ENCODE measurements around the gene ZGPAT. TPM values are rescaled to one million over a fixed set of nuclear protein-coding genes. Genes with fewer than 3 reads are reported as not detected.
"Not testable (repeated sequence)": the region's sequence is repeated elsewhere in the genome, so short reads cannot be mapped to it uniquely, and the experiment has no call there.

ZGPAT gene
- total RNA-seq, 1 donor from 2014 or later: 23.8 TPM

DNA sequence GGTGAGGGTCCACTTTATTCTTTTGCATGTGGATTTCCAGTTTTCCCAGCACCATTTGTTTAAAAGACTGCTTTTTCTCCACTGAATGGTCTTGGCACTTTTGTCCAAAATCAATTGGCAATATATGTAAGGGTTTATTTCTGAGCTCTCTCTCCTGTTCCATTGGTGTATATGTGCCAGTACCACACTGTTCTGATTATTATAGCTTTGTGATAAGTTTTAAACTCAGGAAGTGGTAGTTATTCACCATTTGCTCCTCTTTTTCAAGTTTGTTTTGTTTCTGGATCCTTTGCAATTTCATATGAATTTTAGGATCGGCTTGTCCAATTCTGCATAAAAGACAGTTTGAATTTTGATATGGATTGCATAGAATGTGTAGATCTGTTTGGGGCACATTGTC lies 4.4 kb downstream of the ZGPAT start:
- no peak for DNase-seq (ENCODE audit: low spot score)
- no peak for ATAC-seq
- intact Hi-C loops (cut with DNase I): no loop called here

DNA sequence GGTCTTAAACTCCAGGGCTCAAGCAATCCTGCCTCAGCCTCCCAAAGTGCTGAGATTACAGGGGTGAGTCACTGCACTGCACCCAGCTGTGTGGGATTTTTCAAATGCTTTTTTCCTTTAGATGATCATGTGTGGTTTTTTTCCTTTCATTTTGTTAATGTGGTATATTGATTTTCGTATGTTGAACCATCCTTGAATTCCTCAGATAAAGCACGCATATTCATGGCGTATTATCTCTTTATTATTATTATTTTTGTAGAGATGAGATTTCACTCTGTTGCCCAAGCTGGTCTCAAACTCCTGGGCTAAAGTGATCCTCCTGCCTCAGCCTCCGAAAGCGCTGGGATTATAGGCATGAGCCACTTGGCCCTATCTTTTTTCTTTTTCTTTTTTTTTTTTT lies 7.0 kb downstream of the ZGPAT start:
- ATAC-seq: no peak
- intact Hi-C loops (cut with DNase I): no loop called here
- peak; percentile 25 for DNase-seq (ENCODE audit: low spot score)

DNA sequence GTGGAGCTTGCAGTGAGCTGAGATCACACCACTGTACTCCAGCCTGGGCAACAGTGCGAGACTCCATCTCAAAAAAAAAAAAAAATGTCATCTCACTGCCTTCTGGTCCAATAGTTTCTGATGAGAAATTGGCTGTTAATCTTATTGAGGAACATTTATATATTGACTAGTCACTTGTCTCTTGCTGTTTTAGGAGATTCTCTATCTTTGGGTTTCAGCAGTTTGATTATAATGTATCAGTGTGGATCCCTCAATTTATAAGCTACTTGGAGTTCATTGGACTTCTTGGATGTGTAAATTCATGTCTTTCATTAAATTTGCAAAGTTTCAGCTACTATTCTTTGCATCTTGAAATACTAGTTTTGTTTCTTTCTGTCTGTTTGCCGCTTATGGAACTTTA lies 11.2 kb downstream of the ZGPAT start:
- DNase-seq (ENCODE audit: low spot score) (no peak), ATAC-seq (no peak)
- intact Hi-C loops (cut with DNase I): no loop called here

DNA sequence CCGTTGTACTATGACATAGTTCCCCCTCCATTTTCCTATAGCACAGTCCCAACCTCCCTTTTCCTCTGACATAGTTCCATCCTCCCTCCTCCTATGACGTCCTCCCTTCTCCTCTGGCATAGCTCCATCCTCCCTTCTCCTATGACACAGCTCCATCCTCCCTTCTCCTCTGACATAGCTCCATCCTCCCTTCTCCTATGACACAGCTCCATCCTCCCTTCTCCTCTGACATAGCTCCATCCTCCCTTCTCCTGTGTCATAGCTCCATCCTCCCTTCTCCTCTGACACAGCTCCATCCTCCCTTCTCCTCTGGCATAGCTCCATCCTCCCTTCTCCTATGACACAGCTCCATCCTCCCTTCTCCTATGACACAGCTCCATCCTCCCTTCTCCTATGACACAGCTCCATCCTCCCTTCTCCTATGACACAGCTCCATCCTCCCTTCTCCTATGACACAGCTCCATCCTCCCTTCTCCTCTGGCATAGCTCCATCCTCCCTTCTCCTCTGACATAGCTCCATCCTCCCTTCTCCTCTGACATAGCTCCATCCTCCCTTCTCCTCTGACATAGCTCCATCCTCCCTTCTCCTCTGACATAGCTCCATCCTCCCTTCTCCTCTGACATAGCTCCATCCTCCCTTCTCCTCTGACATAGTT lies 15.3 kb downstream of the ZGPAT start:
- intact Hi-C loops (cut with DNase I); ATAC-seq; DNase-seq (ENCODE audit: low spot score): not testable (repeated sequence)

DNA sequence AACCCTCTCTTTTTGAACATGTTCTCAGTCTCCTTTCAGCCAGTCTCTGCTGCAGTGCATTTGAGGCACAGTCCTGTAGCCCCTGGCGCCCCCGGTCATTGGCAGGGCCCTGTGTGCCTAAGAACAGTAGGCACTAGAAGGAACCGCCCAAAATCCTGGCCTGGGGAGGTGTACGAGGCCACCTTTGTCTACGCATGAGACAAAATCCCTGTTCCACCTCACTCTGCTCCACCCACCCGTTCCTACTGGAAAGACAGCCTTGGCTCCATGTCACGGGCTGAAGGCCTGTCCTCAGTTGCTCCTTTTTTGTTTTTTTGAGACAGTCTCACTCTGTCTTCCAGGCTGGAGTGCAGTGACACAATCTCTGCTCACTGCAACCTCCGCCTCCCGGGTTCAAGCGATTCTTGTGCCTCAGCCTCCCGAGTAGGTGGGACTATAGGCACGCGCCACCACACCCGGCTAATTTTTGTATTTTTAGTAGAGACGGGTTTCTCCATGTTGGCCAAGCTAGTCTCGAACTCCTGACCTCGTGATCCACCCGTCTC lies 22.4 kb downstream of the ZGPAT start:
- intact Hi-C loops (cut with DNase I); ATAC-seq: not testable (repeated sequence)
- peak; percentile 49 for DNase-seq (ENCODE audit: low spot score)

DNA sequence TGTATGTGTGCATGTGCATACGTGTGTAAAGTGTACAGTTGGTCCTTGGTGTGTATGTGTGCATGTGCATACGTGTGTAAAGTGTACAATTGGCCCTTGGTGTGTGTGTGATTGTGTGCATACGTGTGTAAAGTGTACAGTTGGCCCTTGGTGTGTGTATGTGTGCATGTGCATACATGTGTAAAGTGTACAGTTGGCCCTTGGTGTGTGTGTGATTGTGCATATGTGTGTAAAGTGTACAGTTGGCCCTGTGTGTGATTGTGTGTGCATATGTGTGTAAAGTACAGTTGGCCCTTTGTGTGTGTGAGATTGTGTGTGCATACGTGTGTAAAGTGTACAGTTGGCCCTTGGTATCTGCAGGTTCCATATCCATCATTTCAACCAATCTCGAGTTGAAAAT lies 23.6 kb downstream of the ZGPAT start:
- DNase-seq (ENCODE audit: low spot score): no peak
- no peak for ATAC-seq
- intact Hi-C loops (cut with DNase I): no loop called here

DNA sequence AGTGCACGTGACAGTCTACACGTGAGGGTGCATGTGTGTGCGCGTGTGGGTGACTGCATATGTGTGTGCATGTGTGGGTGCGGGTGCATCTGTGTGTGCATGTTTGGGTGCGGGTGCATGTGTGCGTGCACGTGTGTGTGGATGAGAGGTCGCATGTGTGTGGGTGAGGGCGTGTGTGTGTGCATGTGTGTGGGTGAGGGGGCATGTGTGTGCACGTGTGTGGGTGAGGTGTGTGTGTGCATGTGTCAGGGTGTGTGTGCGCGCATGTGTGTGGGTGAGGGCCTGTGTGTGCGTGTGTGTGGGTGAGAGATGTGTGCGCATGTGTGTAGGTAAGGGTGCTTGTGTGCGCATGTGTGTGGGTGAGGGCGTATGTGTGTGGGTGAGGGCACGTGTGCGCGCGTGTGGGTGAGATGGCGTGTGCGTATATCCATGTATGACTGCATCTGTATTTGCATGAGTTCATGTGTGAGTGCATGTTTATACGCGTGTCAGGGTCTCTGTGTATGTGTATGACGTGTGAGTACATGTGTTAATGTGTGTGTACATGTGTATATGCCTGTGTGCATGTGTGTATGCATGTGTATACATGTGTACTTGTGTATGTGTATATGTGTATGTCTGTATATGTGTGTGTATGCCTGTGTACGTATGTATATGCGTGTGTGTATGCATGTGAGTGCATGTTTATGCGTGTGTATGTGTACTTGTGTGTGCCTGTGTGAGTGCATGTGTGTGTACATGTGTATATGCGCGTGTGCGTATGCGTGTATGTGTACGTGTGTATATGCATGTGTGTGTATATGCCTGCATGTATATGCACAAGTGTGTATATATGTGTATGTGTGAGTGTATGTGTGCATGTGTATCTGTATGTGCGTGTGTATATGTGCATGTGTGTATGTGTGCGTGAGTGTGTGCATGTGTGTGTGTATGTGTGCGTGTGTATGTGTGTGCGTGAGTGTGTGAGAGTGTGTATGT lies 24.6 kb downstream of the ZGPAT start:
- ATAC-seq (no peak), DNase-seq (ENCODE audit: low spot score) (peak; percentile 17)
- intact Hi-C loops (cut with DNase I): no loop called here

DNA sequence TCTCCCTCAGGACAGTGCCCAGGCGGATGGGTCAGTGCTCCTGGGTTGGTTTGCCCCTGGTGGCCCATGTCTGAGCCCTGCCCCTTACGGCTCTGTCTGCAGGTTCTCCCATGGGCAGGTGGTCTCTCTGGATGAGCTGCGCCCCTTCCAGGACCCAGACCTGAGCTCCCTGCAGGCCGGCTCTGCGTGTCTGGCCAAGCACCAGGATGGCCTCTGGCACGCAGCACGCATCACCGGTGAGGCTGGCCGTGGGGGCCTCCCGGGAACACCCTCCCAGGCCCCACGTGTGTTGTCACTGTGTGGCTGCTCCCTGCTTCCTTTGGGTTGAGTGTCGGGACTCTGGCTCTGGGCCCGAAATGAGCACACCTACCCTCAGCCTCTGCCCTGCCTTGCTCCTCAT lies 25.3 kb downstream of the ZGPAT start:
- DNase-seq (ENCODE audit: low spot score): no peak

DNA sequence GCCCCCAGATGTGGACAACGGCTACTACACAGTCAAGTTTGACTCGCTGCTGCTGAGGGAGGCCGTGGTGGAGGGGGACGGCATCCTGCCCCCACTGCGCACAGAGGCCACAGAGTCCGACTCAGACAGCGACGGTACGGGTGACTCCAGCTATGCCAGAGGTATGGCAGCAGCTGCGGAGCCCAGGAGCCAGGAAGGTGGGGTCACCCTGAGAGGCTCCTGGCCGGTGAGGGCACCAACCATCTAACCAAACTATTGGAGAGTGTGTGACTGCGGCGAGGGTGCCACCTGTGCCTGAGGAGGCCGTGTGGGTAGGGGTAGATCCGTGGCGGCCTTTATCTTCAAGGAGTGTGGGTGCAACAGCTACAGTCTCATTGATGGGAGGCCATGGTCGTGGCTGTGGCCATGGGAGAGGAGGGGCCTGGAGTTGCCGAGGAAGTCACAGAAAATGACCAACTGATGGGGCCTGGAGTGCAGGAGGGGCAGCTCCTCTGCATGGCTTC lies 25.8 kb downstream of the ZGPAT start:
- DNase-seq (ENCODE audit: low spot score) (peak; percentile 55), ATAC-seq (no peak)

More for the DNA sequence above, 25.3 kb downstream of the ZGPAT start:
- intact Hi-C loops (cut with DNase I): no loop called here
- ATAC-seq: no peak

DNA sequence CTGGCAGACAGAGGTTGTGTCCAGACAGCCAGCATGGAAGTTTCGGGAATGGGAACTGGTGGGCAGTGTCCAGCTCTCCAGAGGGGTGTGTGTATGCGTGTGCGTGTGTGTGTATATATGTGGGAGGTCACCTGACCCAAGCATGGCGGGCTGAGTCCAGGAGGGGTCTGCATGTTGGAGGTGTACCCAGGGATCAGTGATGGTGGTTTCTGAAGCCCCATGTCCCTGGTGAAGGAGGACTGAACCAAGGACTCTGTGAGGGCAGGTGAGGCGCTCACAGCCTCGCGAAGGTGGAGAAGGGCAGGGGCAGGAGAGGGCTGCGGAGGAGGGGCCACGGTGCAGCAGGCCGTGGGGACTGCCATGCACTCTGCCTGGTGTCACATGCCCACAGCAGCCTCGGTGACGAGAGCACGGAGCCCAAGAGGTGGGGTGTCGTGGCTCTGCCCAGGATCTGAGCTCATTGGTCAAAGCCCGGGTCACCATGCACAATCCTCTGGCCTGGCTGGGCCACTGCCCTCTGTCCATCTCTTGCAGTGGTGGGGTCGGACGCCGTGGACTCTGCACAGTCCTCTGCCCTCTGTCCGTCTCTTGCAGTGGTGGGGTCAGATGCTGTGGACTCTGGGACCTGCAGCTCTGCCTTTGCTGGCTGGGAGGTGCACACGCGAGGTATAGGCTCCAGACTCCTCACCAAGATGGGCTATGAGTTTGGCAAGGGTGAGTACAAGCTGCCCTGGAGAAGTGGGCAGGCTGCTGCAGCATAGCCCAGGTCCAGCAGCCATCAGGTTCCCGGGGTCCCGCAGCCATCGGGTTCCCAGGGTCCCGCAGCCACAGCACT lies 26.5 kb downstream of the ZGPAT start:
- ATAC-seq: no peak
- intact Hi-C loops (cut with DNase I): no loop called here
- DNase-seq (ENCODE audit: low spot score): peak; percentile 53

More for the DNA sequence above, 25.8 kb downstream of the ZGPAT start:
- intact Hi-C loops (cut with DNase I): no loop called here

DNA sequence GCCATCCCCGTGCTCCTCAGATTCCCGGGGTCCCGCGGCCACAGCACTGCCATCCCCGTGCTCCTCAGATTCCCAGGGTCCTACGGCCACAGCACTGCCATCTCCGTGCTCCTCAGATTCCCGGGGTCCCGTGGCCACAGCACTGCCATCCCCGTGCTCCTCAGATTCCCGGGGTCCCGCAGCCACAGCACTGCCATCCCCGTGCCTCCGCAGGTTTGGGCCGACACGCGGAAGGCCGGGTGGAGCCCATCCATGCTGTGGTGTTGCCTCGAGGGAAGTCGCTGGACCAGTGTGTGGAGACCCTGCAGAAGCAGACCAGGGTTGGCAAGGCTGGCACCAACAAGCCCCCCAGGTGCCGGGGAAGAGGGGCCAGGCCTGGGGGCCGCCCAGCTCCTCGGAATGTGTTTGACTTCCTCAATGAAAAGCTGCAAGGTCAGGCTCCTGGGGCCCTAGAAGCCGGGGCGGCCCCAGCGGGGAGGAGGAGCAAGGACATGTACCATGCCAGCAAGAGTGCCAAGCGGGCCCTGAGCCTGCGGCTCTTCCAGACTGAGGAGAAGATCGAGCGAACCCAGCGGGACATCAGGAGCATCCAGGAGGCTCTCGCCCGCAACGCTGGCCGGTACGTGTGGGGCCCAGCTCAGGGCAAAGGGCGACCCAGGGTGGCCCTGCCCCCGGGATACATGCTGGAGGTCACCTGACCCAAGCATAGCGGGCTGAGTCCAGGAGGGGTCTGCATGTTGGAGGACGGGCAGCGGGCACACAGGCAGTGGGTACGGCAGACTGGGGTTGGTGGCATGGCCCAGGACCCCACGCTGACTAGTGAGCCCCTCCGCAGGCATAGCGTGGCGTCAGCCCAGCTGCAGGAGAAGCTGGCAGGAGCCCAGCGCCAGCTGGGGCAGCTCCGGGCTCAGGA lies 27.4 kb downstream of the ZGPAT start:
- ATAC-seq (no peak), DNase-seq (ENCODE audit: low spot score) (peak; percentile 58)
- intact Hi-C loops (cut with DNase I): no loop called here

DNA sequence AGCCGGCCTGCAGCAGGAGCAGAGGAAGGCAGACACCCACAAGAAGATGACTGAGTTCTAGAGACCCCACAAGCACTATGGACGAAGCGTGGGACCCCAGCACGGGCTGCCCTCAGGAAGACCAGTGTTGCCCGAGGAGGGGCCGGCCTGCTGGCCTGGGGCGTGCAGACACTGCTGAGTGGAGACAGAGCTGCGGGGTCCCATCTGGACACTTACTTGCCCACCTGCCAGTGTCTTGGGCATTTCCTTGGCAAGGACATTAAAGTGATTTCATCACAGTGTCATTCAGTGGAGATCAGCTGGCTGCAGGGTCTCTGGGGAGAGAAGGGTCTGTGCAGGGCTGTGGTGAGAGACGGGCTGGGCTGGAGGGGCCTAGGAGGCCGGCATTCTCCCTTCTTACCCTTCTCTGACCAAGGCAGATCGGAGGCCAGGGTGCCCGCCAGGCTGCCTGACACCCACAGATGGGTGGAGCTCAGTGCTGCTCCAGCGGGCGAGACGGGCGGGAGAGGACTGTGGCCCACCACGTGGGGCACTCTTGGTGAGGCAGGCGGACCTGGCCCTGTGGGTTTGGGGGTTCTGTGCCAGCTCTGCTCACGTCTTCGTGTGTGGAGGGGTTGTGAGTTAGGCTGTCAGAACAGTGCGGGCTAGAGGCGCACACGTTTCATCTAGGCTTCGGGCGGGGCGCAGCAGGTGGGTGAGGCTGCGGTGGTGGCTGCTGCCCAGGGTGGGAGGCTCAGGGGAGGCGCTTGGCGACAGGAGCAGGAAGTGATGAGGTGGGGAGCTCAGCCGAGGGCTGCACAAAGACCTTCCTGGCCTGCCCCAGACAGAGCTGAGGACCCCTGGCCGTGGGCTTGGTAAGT lies 28.2 kb downstream of the ZGPAT start, which contains the start of gene LIME1:
Gene LIME1, plus strand, starts transcription at position 806 of the 860 bp plus-strand sequence. CDS start 886 bp downstream, outside the sequence.
- DNase-seq (ENCODE audit: low spot score) (peak; percentile 64), ATAC-seq (no peak)
- intact Hi-C loops (cut with DNase I): no loop called here

DNA sequence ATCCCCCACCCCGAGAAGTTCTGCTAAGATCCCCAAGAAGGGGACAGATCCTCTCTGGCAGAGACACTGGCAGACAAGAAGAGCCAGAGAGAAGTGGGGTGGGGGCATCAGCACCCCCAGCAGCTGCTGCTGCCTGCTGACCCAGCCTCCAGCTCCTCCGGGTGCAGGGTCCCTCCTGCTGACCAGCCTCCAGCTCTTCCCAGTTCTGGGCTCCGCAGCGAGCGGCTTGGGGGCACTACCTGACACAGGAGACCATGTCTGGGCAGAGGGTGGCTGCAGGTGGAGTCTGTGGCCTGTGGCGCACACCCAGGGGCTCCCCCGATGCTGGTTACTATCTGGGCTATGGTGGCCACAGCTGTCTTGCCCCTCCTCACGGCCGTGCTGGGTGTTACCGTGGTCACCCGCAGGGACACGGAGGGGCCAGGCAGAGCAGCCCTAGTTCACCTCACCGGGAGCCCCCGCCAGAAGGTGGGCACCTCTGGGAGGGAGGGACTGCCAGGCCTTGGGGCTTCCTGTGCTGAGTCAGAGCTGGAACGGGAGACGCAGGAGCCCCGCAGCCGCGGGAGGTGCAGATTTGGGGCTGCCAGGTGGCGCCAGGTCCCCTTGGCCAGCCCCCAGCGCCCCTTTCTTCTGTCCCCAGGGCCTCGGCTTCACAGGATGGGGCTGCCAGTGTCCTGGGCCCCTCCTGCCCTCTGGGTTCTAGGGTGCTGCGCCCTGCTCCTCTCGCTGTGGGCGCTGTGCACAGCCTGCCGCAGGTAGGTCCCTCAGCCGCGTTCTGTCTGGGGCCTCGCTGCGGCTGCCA lies 29.3 kb downstream of the ZGPAT start:
- intact Hi-C loops (cut with DNase I): no loop called here
- peak; percentile 63 for DNase-seq (ENCODE audit: low spot score)
- no peak for ATAC-seq

DNA sequence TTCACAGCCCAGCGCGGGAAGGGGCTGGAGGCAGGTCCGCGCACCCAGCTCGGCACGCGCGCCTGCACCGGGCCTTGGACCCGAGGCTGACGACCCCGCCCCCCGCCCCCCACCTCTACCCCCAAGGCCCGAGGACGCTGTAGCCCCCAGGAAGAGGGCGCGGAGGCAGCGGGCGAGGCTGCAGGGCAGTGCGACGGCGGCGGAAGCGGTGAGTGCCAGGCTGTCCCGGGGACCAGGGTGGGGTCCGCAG lies 29.8 kb downstream of the ZGPAT start:
- intact Hi-C loops (cut with DNase I): no loop called here
- no peak for DNase-seq (ENCODE audit: low spot score)
- no peak for ATAC-seq

DNA sequence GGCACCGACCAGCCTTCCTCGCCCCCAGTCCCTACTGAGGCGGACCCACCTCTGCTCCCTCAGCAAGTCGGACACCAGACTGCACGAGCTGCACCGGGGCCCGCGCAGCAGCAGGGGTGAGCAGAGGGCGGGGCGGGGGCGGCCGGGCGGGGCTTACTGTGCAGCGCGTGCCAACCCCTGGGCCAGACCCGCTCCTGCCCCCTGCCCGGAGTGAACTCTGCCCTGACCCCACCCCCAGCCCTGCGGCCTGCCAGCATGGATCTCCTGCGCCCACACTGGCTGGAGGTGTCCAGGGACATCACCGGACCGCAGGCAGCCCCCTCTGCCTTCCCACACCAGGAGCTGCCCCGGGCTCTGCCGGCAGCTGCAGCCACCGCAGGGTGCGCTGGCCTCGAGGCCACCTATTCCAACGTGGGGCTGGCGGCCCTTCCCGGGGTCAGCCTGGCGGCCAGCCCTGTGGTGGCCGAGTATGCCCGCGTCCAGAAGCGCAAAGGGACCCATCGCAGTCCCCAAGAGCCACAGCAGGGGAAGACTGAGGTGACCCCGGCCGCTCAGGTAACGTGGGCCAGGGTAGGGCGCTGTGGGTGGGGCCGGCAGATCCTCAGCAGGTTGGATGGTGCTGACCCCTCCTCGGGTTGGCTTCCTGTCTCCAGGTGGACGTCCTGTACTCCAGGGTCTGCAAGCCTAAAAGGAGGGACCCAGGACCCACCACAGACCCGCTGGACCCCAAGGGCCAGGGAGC lies 30.3 kb downstream of the ZGPAT start:
- intact Hi-C loops (cut with DNase I): no loop called here
- ATAC-seq (no peak), DNase-seq (ENCODE audit: low spot score) (peak; percentile 71)

DNA sequence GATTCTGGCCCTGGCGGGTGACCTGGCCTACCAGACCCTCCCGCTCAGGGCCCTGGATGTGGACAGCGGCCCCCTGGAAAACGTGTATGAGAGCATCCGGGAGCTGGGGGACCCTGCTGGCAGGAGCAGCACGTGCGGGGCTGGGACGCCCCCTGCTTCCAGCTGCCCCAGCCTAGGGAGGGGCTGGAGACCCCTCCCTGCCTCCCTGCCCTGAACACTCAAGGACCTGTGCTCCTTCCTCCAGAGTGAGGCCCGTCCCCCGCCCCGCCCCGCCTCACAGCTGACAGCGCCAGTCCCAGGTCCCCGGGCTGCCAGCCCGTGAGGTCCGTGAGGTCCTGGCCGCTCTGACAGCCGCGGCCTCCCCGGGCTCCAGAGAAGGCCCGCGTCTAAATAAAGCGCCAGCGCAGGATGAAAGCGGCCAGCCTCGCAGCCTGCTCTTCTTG lies 30.9 kb downstream of the ZGPAT start:
- intact Hi-C loops (cut with DNase I): no loop called here
- ATAC-seq: peak; percentile 11
- DNase-seq (ENCODE audit: low spot score): peak; percentile 79
